ENCODE measurements around the gene BACE1. TPM values are rescaled to one million over a fixed set of nuclear protein-coding genes. Genes with fewer than 3 reads are reported as not detected.

Gene BACE1
- total and polyA plus RNA-seq, 4 donors, result 5.1 to 30.7 (median 13.2) TPM

- Histone ChIP-seq H3K36me3 (ENCODE audit: control insufficient read depth in 4 of 4, insufficient read depth in 4 of 4, low read length in 4 of 4) (peaks cover 10 to 32% (median 17%) of the 10 kb centered on the region in 4 donors), H3K9ac (ENCODE audit: insufficient read depth in 1 of 2, low read length in 2 of 2) (no peak overlapping the region), H3K27ac (ENCODE audit: low read depth in 1 of 2, low read length in 1 of 2) (no peak overlapping the region), H3K4me1 (ENCODE audit: control insufficient read depth in 5 of 5, insufficient read depth in 5 of 5, low read length in 5 of 5) (no peaks in the 10 kb centered on the region), H3K4me3 (no peak overlapping the region), H3K27me3 (ENCODE audit: control insufficient read depth in 3 of 3, insufficient read depth in 3 of 3, low read length in 2 of 3) (no peaks in the 10 kb centered on the region), H3K9me3 (ENCODE audit: control insufficient read depth in 4 of 4, insufficient read depth in 3 of 4, low read length in 3 of 4) (no peaks in the 10 kb centered on the region)
- DNase-seq, result no peak
- ATAC-seq (ENCODE audit: insufficient read depth, low FRiP score), result no peak
- no peak for TF ChIP-seq CTCF (IDR thresholded peaks at IDR 0.05; ENCODE audit: control extremely low read depth, extremely low read depth)
- 95 to 98% methylated on average over 9 to 10 of the region's 10 CpGs for WGBS, 2 donors
These were observed 64.5 kb downstream of the BACE1 start for GRCh38 chr11:117251506-117251905.

GRCh38 chr11:117249571-117249970, 66.5 kb downstream of the BACE1 start:
- 85 to 86% methylated on average over 4 of the region's 4 CpGs for WGBS, 2 donors

GRCh38 chr11:117248341-117248740, 67.7 kb downstream of the BACE1 start:
- ATAC-seq (ENCODE audit: insufficient read depth, low FRiP score) (no peak), DNase-seq (no peak)
- Histone ChIP-seq H3K36me3 (ENCODE audit: control insufficient read depth in 4 of 4, insufficient read depth in 4 of 4, low read length in 4 of 4) (peaks cover 18 to 40% (median 24%) of the 10 kb centered on the region in 4 donors), H3K9ac (ENCODE audit: insufficient read depth in 1 of 2, low read length in 2 of 2) (no peak overlapping the region), H3K27me3 (ENCODE audit: control insufficient read depth in 3 of 3, insufficient read depth in 3 of 3, low read length in 2 of 3) (no peaks in the 10 kb centered on the region), H3K4me1 (ENCODE audit: control insufficient read depth in 5 of 5, insufficient read depth in 5 of 5, low read length in 5 of 5) (no peaks in the 10 kb centered on the region), H3K4me3 (no peak overlapping the region), H3K27ac (ENCODE audit: low read depth in 1 of 2, low read length in 1 of 2) (no peak overlapping the region), H3K9me3 (ENCODE audit: control insufficient read depth in 4 of 4, insufficient read depth in 3 of 4, low read length in 3 of 4) (no peaks in the 10 kb centered on the region)
- 95 to 97% methylated on average over 4 of the region's 4 CpGs for WGBS, 2 donors
- TF ChIP-seq CTCF (IDR thresholded peaks at IDR 0.05; ENCODE audit: control extremely low read depth, extremely low read depth), result no peak

More at GRCh38 chr11:117249571-117249970, 66.5 kb downstream of the BACE1 start:
- H3K36me3 ChIP-seq (ENCODE audit: control insufficient read depth in 4 of 4, insufficient read depth in 4 of 4, low read length in 4 of 4), result peaks cover 17 to 36% (median 21%) of the 10 kb centered on the region in 4 donors
- TF ChIP-seq CTCF (IDR thresholded peaks at IDR 0.05; ENCODE audit: control extremely low read depth, extremely low read depth), result no peak
- DNase-seq (no peak), ATAC-seq (ENCODE audit: insufficient read depth, low FRiP score) (no peak)
- H3K4me1 ChIP-seq (ENCODE audit: control insufficient read depth in 5 of 5, insufficient read depth in 5 of 5, low read length in 5 of 5), result no peaks in the 10 kb centered on the region
- H3K27ac ChIP-seq (ENCODE audit: low read depth in 1 of 2, low read length in 1 of 2), result no peak overlapping the region
- H3K9me3 ChIP-seq (ENCODE audit: control insufficient read depth in 4 of 4, insufficient read depth in 3 of 4, low read length in 3 of 4), result no peaks in the 10 kb centered on the region
- H3K27me3 ChIP-seq (ENCODE audit: control insufficient read depth in 3 of 3, insufficient read depth in 3 of 3, low read length in 2 of 3), result no peaks in the 10 kb centered on the region
- no peak overlapping the region for H3K4me3 ChIP-seq
- H3K9ac ChIP-seq (ENCODE audit: insufficient read depth in 1 of 2, low read length in 2 of 2), result no peak overlapping the region

GRCh38 chr11:117239295-117239694, 76.8 kb downstream of the BACE1 start:
- Histone ChIP-seq H3K27ac (ENCODE audit: low read depth in 1 of 2, low read length in 1 of 2) (no peak overlapping the region), H3K36me3 (ENCODE audit: control insufficient read depth in 4 of 4, insufficient read depth in 4 of 4, low read length in 4 of 4) (peaks cover 5 to 17% (median 12%) of the 10 kb centered on the region in 4 donors), H3K4me3 (no peak overlapping the region), H3K27me3 (ENCODE audit: control insufficient read depth in 3 of 3, insufficient read depth in 3 of 3, low read length in 2 of 3) (no peaks in the 10 kb centered on the region), H3K4me1 (ENCODE audit: control insufficient read depth in 5 of 5, insufficient read depth in 5 of 5, low read length in 5 of 5) (peaks cover 0 to under 1% (median 0%) of the 10 kb centered on the region in 5 donors), H3K9ac (ENCODE audit: insufficient read depth in 1 of 2, low read length in 2 of 2) (no peak overlapping the region), H3K9me3 (ENCODE audit: control insufficient read depth in 4 of 4, insufficient read depth in 3 of 4, low read length in 3 of 4) (no peaks in the 10 kb centered on the region)
- WGBS, 2 donors, result 88 to 92% methylated on average over 6 of the region's 6 CpGs
- no peak for ATAC-seq (ENCODE audit: insufficient read depth, low FRiP score)
- TF ChIP-seq CTCF (IDR thresholded peaks at IDR 0.05; ENCODE audit: control extremely low read depth, extremely low read depth), result no peak
- DNase-seq, result no peak

Measured in lung (tissue), 12 donors.